ENCODE measurements around the gene SPATA33. TPM values are rescaled to one million over a fixed set of nuclear protein-coding genes. Genes with fewer than 3 reads are reported as not detected.
"Not testable (repeated sequence)": the region's sequence is repeated elsewhere in the genome, so short reads cannot be mapped to it uniquely, and the experiment has no call there.

Gene SPATA33
- total RNA-seq, 2 experiments from 2014 or later, result 14.5 to 14.8 TPM

GRCh38 chr16:89619840-89620239 is 37.8 kb upstream of the SPATA33 start:
- Mint-ChIP-seq H3K27ac (no peak overlapping the region), H3K36me3 (ENCODE audit: low read depth) (peaks cover 6% of the 10 kb centered on the region), H3K27me3 (peaks cover 12% of the 10 kb centered on the region), H3K4me1 (peaks cover 11% of the 10 kb centered on the region), H3K9me3 (peaks cover 8% of the 10 kb centered on the region), H3K4me3 (no peak overlapping the region)
- no peak for DNase-seq
- ChIA-PET POLR2A (no interaction called here), CTCF (no interaction called here)

- peaks cover 8% of the 10 kb centered on the region for H3K9me3 Mint-ChIP-seq
- DNase-seq, result no peak
- H3K4me3 Mint-ChIP-seq, result no peak overlapping the region
- peaks cover 6% of the 10 kb centered on the region for H3K36me3 Mint-ChIP-seq (ENCODE audit: low read depth)
- H3K27me3 Mint-ChIP-seq, result peaks cover 12% of the 10 kb centered on the region
- H3K27ac Mint-ChIP-seq, result no peak overlapping the region
- peaks cover 11% of the 10 kb centered on the region for H3K4me1 Mint-ChIP-seq
- CTCF ChIA-PET, result no interaction called here
- POLR2A ChIA-PET, result no interaction called here
Measured at GRCh38 chr16:89620406-89620841, 37.2 kb upstream of the SPATA33 start.

- CTCF ChIA-PET, result no interaction called here
Measured at GRCh38 chr16:89621136-89621697, 36.4 kb upstream of the SPATA33 start.

GRCh38 chr16:89621698-89622409 is 35.8 kb upstream of the SPATA33 start:
- no peak overlapping the region for H3K27ac Mint-ChIP-seq
- H3K4me1 Mint-ChIP-seq, result peaks cover 4% of the 10 kb centered on the region
- no peak for DNase-seq
- ChIA-PET POLR2A (no interaction called here), CTCF (interaction anchor here (0.6 kb wide), 1 partner anchor 29 kb away, joined by 3 read pairs; no protein-coding TSS in a partner anchor)
- H3K27me3 Mint-ChIP-seq, result peaks cover 10% of the 10 kb centered on the region
- H3K9me3 Mint-ChIP-seq, result peaks cover 4% of the 10 kb centered on the region
- no peak overlapping the region for H3K4me3 Mint-ChIP-seq
- H3K36me3 Mint-ChIP-seq (ENCODE audit: low read depth), result peaks cover 2% of the 10 kb centered on the region

More at GRCh38 chr16:89621136-89621697, 36.4 kb upstream of the SPATA33 start:
- H3K9me3 Mint-ChIP-seq, result peaks cover 8% of the 10 kb centered on the region
- H3K27ac Mint-ChIP-seq, result no peak overlapping the region
- H3K27me3 Mint-ChIP-seq, result peaks cover 12% of the 10 kb centered on the region
- POLR2A ChIA-PET, result no interaction called here
- no peak for DNase-seq
- peaks cover 6% of the 10 kb centered on the region for H3K36me3 Mint-ChIP-seq (ENCODE audit: low read depth)
- H3K4me3 Mint-ChIP-seq, result no peak overlapping the region
- H3K4me1 Mint-ChIP-seq, result peaks cover 9% of the 10 kb centered on the region

- no peak for DNase-seq
- H3K9me3 Mint-ChIP-seq, result no peaks in the 10 kb centered on the region
- H3K4me3 Mint-ChIP-seq, result no peak overlapping the region
- no peaks in the 10 kb centered on the region for H3K36me3 Mint-ChIP-seq (ENCODE audit: low read depth)
- H3K27ac Mint-ChIP-seq, result no peak overlapping the region
- peaks cover 10% of the 10 kb centered on the region for H3K27me3 Mint-ChIP-seq
- POLR2A ChIA-PET, result no interaction called here
- CTCF ChIA-PET, result interaction anchor here (0.6 kb wide), 1 partner anchor 248 kb away, joined by 3 read pairs; no protein-coding TSS in a partner anchor
- no peaks in the 10 kb centered on the region for H3K4me1 Mint-ChIP-seq
Measured at GRCh38 chr16:89623511-89624261, 34.0 kb upstream of the SPATA33 start.

GRCh38 chr16:89624777-89625761 is 32.6 kb upstream of the SPATA33 start:
- Mint-ChIP-seq H3K9me3 (no peaks in the 10 kb centered on the region), H3K4me1 (no peaks in the 10 kb centered on the region), H3K36me3 (ENCODE audit: low read depth) (no peaks in the 10 kb centered on the region), H3K4me3 (no peak overlapping the region), H3K27me3 (peaks cover 10% of the 10 kb centered on the region), H3K27ac (no peak overlapping the region)
- ChIA-PET POLR2A (no interaction called here), CTCF (interaction anchor here (1.2 kb wide), 1 partner anchor 87 kb away, joined by 3 read pairs; no protein-coding TSS in a partner anchor)
- DNase-seq, result no peak

- H3K4me3 Mint-ChIP-seq, result no peak overlapping the region
- no peak overlapping the region for H3K27ac Mint-ChIP-seq
- CTCF ChIA-PET, result interaction anchor here (0.6 kb wide), 1 partner anchor 38 kb away, joined by 3 read pairs; no protein-coding TSS in a partner anchor
- H3K4me1 Mint-ChIP-seq, result no peaks in the 10 kb centered on the region
- POLR2A ChIA-PET, result no interaction called here
- H3K36me3 Mint-ChIP-seq (ENCODE audit: low read depth), result no peaks in the 10 kb centered on the region
- no peaks in the 10 kb centered on the region for H3K9me3 Mint-ChIP-seq
- DNase-seq, result no peak
- H3K27me3 Mint-ChIP-seq, result peaks cover 1% of the 10 kb centered on the region
Measured at GRCh38 chr16:89629827-89630610, 27.6 kb upstream of the SPATA33 start.

- no peak overlapping the region for H3K4me3 Mint-ChIP-seq
- ChIA-PET CTCF (interaction anchor here (0.6 kb wide), 1 partner anchor 861 kb away, joined by 3 read pairs; no protein-coding TSS in a partner anchor), POLR2A (no interaction called here)
- H3K4me1 Mint-ChIP-seq, result no peaks in the 10 kb centered on the region
- no peaks in the 10 kb centered on the region for H3K36me3 Mint-ChIP-seq (ENCODE audit: low read depth)
- H3K27me3 Mint-ChIP-seq, result peaks cover 1% of the 10 kb centered on the region
- DNase-seq, result no peak
- H3K9me3 Mint-ChIP-seq, result no peaks in the 10 kb centered on the region
- no peak overlapping the region for H3K27ac Mint-ChIP-seq
Measured at GRCh38 chr16:89633064-89633631, 24.5 kb upstream of the SPATA33 start.

- H3K27me3 Mint-ChIP-seq; DNase-seq; H3K4me3 Mint-ChIP-seq; H3K9me3 Mint-ChIP-seq; POLR2A ChIA-PET; H3K36me3 Mint-ChIP-seq (ENCODE audit: low read depth); H3K27ac Mint-ChIP-seq; H3K4me1 Mint-ChIP-seq: not testable (repeated sequence)
- CTCF ChIA-PET, result interaction anchor here (0.9 kb wide), 1 partner anchor 363 kb away, joined by 3 read pairs; no protein-coding TSS in a partner anchor
Measured at GRCh38 chr16:89634463-89635385, 22.9 kb upstream of the SPATA33 start.

GRCh38 chr16:89636663-89637062 is 21.0 kb upstream of the SPATA33 start:
- POLR2A ChIA-PET, result no interaction called here
- CTCF ChIA-PET, result no interaction called here
- no peaks in the 10 kb centered on the region for H3K9me3 Mint-ChIP-seq

GRCh38 chr16:89637379-89637778 is 20.3 kb upstream of the SPATA33 start:
- Mint-ChIP-seq H3K27ac (no peak overlapping the region), H3K9me3 (no peaks in the 10 kb centered on the region), H3K4me3 (no peak overlapping the region), H3K36me3 (ENCODE audit: low read depth) (no peaks in the 10 kb centered on the region), H3K27me3 (no peaks in the 10 kb centered on the region), H3K4me1 (peaks cover 7% of the 10 kb centered on the region)
- DNase-seq, result no peak
- CTCF ChIA-PET, result no interaction called here
- POLR2A ChIA-PET, result no interaction called here

More at GRCh38 chr16:89636663-89637062, 21.0 kb upstream of the SPATA33 start:
- no peaks in the 10 kb centered on the region for H3K36me3 Mint-ChIP-seq (ENCODE audit: low read depth)
- peaks cover 7% of the 10 kb centered on the region for H3K4me1 Mint-ChIP-seq
- H3K27ac Mint-ChIP-seq, result no peak overlapping the region
- H3K27me3 Mint-ChIP-seq, result peaks cover 1% of the 10 kb centered on the region
- H3K4me3 Mint-ChIP-seq, result no peak overlapping the region
- no peak for DNase-seq

Data from activated CD4-positive, alpha-beta T cell treated with anti-CD3 and anti-CD28 coated beads, Interleukin-2, amount 10 ng/mL, durations not matched to agents 7 days and 5 days (primary cell).